Measurements from ENCODE around the gene CDH15. TPM values are rescaled to one million over a fixed set of nuclear protein-coding genes. Genes with fewer than 3 reads are reported as not detected.
"Not testable (repeated sequence)": the region's sequence is repeated elsewhere in the genome, so short reads cannot be mapped to it uniquely, and the experiment has no call there.

CDH15 gene
- polyA plus RNA-seq, 3 donors = 1.2 to 1.9 (median 1.4) TPM

- DNase-seq (ENCODE audit: low read depth in 3 of 3, low spot score in 2 of 3) = no peak
Observed at GRCh38 chr16:89224665-89225064, 53.1 kb downstream of the CDH15 start.

- no peak for DNase-seq (ENCODE audit: low read depth in 3 of 3, low spot score in 2 of 3)
Observed at GRCh38 chr16:89230255-89230654, 58.7 kb downstream of the CDH15 start.

GRCh38 chr16:89232107-89232506, 60.6 kb downstream of the CDH15 start:
- DNase-seq (ENCODE audit: low read depth in 3 of 3, low spot score in 2 of 3) = no peak

DNA sequence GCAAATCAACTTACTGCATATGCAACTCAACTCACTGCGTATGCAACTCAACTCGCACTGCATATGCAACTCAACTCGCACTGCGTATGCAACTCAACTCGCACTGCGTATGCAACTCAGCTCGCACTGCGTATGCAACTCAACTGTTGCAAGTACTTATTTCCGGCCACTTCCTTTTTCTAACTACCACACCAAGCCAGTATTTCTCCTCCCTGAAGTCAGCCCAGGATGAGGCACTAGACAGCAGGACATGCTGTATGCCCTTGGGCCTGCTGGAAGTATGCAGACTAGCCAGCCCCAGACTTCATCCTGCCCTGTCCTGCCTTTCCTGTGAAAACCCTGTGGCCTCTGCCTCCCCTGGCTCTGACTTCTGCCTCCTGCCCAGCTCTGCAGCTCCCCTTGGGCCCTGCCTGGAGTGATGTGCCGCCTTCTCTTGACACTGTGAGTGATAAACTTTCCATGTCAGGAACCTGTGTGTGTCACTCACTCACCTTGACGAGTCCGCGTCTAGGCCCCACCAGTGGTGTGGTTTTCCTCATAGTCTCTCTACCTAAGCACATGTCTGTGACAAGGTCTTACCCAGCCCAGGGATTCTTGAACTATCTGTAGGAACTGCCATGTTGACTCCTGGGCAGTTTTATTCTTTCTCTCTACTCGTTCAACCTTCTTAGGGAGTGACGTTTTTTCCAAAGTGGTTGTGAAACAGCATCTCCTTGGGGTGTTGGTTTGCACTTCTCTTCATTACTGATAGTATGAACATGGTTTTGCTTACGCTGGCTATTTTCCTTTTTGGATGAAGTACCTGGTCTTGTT, 62.3 kb downstream of the CDH15 start:
- DNase-seq (ENCODE audit: low read depth in 3 of 3, low spot score in 2 of 3) = no peak

DNA sequence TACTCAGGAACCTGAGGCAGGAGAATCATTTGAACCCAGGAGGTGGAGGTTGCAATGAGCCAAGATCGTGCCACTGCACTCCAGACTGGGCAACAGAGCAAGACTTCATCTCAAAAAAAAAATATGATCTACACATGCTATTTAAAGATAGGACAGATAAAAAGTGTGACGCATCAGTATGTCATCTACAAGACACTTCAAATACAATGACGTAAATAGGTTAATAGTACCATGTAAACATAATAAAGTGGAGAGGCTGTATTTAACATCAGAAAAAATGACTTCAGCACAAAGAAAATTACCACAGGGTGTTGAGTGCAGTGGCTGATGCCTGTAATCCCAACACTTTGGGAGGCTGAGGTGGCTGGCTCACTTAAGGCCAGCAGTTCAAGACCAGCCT, 66.2 kb downstream of the CDH15 start:
- no peak for DNase-seq (ENCODE audit: low read depth in 3 of 3, low spot score in 2 of 3)

DNA sequence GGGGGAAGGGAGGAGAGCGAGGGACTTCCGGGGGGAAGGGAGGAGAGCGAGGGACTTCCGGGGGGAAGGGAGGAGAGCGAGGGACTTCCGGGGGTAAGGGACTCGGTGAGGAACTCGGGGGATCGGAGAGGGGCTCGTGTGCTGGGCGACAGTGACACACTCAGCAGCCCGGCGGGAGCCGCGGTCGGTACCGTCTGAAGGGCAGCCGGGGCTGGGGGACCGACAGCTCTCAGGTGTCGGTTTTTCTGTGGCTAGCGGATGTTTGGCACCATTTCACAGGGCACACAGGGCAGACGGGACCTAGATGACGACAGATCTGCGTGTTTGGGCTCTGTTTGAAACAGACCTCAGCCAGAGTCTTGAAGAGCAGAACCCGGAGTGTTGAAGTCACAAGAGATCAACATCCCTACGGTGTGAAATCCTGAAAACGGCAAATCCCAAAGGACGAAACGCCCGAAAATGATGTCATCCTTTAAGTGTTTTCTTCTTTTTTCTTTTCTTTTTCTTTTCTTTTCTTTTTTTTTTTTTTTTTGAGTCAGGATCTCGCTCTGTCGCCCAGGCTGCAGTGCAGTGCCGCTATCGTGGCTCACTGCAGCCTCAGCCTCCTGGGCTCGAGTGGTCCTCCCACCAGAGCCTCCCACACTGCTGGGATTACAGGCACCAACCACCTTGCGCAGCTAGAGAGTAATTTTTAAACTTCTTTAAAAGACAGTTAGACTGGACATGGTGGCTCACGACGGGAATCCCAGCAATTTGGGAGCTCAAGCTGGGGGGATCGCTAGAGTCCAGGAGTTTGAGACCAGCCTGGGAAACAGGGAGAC, 69.8 kb downstream of the CDH15 start:
- no peak for DNase-seq (ENCODE audit: low read depth in 3 of 3, low spot score in 2 of 3)

- no peak for DNase-seq (ENCODE audit: low read depth in 3 of 3, low spot score in 2 of 3)
Observed at GRCh38 chr16:89242795-89243200, 71.2 kb downstream of the CDH15 start.

DNA sequence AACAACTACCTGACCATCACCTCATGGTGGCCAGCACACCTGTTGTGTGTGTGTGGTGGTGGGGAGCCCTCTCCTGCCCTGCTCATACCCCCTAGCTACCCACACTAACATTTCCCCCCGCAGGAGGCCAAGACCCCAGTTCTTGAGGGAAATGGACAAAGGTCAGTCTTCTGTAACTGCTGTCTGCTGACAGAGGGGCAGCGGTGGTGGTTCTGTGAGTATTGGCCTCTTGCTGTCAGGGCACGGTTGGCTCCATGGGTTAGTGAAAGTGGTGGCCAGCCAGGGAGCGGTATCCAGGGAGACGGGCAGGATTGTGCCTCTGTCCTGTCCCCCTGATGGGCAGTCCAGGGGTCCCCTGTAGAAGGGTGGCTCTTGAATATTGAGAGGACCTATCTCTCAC, 72.1 kb downstream of the CDH15 start:
- DNase-seq (ENCODE audit: low read depth in 3 of 3, low spot score in 2 of 3) = no peak

GRCh38 chr16:89244264-89244663, 72.7 kb downstream of the CDH15 start:
- DNase-seq (ENCODE audit: low read depth in 3 of 3, low spot score in 2 of 3) = not testable (repeated sequence)

DNA sequence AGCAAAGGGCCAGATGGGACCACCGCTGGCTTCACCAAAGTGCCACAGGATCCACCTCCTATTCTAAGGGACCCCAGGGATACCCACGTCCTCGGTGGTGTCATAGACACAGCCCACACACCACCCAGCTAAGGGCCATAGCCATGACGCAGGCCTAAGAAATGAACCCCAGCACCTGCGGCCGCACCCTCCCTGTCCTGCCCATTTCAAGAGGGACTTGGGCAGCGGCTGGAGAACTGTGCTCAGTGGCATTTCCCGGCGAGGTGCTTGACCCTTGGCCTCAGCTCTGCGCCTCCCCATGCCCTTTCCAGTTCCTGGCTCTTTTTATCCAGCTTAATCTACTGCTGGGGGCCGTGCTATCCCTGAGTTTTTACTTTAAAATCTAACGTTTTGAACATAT, 73.2 kb downstream of the CDH15 start:
- DNase-seq (ENCODE audit: low read depth in 3 of 3, low spot score in 2 of 3) = no peak

Other genes with a start within 250 kb of the CDH15 start
- 1 to 10 TPM; 1.7 to 2.0 (median 2.0) TPM for gene CBFA2T3, start 194.5 kb upstream of the CDH15 start, polyA plus RNA-seq (ENCODE audit: insufficient read length in 3 of 3)
- 10 to 100 TPM; 24.4 to 31.2 (median 30.6) TPM for gene ACSF3, start 77.9 kb upstream of the CDH15 start, polyA plus RNA-seq (ENCODE audit: insufficient read length in 3 of 3)
- gene SLC22A31, start 28.8 kb downstream of the CDH15 start, polyA plus RNA-seq (ENCODE audit: insufficient read length in 3 of 3) = under 1 TPM; 0.11 to 0.37 (median 0.24) TPM
- 1 to 10 TPM; 6.2 to 7.3 (median 6.4) TPM for gene ZNF778, start 46.0 kb downstream of the CDH15 start, polyA plus RNA-seq (ENCODE audit: insufficient read length in 3 of 3)